ENCODE data around the gene FSIP1. TPM values are rescaled to one million over a fixed set of nuclear protein-coding genes. Genes with fewer than 3 reads are reported as not detected.

FSIP1 gene
- polyA plus RNA-seq, 3 donors, result 0.10 to 0.48 (median 0.21) TPM

DNA sequence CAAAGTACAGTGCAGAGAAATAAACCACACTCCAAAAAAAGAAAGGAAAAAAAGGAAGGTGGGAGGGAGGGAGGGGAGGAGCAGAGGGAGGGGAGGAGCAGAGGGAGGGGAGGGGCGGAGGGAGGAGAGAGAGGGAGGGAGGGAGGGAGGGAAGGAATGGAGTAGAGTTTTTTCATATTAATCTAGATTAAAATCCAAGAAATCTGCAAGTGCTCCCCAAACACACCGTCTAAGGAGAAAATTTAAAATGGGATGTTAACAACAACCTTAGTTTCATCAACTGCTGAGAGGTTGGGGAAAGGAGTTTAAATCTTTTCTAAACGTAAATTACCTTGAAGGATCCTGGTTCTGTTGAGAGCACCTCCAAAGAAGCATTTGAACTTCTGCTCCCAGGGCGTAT is 6.6 kb downstream of the FSIP1 start:
- Histone ChIP-seq H3K27me3 (ENCODE audit: control insufficient read depth in 2 of 2, insufficient read depth in 2 of 2, low read length in 2 of 2) (no peaks in the 10 kb centered on the region), H4K20me1 (ENCODE audit: insufficient read depth, low read length) (no peaks in the 10 kb centered on the region), H2AFZ (ENCODE audit: insufficient read depth, low read depth, low read length, poor library complexity, severe bottlenecking) (no peak overlapping the region), H3K4me3 (replicated peaks in 1 of 3; ENCODE audit: low read depth in 2 of 3, low read length in 3 of 3) (peak overlapping the region in 1 of 3 experiments; percentile 26), H3K27ac (ENCODE audit: low read depth in 1 of 2, low read length in 2 of 2) (no peak overlapping the region), H3K79me2 (ENCODE audit: insufficient read depth, low read length) (no peaks in the 10 kb centered on the region), H3K4me2 (replicated peaks; ENCODE audit: extremely low read depth, low read length, poor library complexity, severe bottlenecking) (peak overlapping the region; percentile 30), H3K36me3 (replicated peaks in 1 of 2; ENCODE audit: control insufficient read depth in 1 of 2, insufficient read depth in 2 of 2, low read length in 2 of 2) (no peaks in the 10 kb centered on the region), H3K9ac (ENCODE audit: insufficient read depth, low read length, poor library complexity, severe bottlenecking) (no peak overlapping the region), H3K9me3 (replicated peaks in 1 of 2; ENCODE audit: control insufficient read depth in 1 of 2, insufficient read depth in 1 of 2, low read length in 2 of 2) (peaks cover 0 to 3% of the 10 kb centered on the region in 2 donors), H3K4me1 (ENCODE audit: control insufficient read depth in 1 of 2, insufficient read depth in 2 of 2, low read length in 2 of 2) (peaks cover 6 to 14% of the 10 kb centered on the region in 2 donors)
- no peak overlapping the region for H3K27ac Mint-ChIP-seq
- H3K9me3 Mint-ChIP-seq, result peaks cover 1 to 4% (median 2%) of the 10 kb centered on the region in 7 donors
- H3K4me3 Mint-ChIP-seq, result no peak overlapping the region
- WGBS (ENCODE audit: insufficient coverage), result no CpG with 5 or more reads among the region's 4 CpGs
- DNase-seq, result no peak
- TF ChIP-seq, protein P1, sequence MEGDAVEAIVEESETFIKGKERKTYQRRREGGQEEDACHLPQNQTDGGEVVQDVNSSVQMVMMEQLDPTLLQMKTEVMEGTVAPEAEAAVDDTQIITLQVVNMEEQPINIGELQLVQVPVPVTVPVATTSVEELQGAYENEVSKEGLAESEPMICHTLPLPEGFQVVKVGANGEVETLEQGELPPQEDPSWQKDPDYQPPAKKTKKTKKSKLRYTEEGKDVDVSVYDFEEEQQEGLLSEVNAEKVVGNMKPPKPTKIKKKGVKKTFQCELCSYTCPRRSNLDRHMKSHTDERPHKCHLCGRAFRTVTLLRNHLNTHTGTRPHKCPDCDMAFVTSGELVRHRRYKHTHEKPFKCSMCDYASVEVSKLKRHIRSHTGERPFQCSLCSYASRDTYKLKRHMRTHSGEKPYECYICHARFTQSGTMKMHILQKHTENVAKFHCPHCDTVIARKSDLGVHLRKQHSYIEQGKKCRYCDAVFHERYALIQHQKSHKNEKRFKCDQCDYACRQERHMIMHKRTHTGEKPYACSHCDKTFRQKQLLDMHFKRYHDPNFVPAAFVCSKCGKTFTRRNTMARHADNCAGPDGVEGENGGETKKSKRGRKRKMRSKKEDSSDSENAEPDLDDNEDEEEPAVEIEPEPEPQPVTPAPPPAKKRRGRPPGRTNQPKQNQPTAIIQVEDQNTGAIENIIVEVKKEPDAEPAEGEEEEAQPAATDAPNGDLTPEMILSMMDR (IDR thresholded peaks at IDR 0.05), result no peak
- H3K4me1 Mint-ChIP-seq, result peaks cover 21% of the 10 kb centered on the region
- H3K36me3 Mint-ChIP-seq, result no peaks in the 10 kb centered on the region
- peaks cover 0 to 3% (median 0%) of the 10 kb centered on the region in 3 donors for H3K27me3 Mint-ChIP-seq (ENCODE audit: low read depth in 3 of 3)
- intact Hi-C loops (cut with micrococcal nuclease), result no loop called here

DNA sequence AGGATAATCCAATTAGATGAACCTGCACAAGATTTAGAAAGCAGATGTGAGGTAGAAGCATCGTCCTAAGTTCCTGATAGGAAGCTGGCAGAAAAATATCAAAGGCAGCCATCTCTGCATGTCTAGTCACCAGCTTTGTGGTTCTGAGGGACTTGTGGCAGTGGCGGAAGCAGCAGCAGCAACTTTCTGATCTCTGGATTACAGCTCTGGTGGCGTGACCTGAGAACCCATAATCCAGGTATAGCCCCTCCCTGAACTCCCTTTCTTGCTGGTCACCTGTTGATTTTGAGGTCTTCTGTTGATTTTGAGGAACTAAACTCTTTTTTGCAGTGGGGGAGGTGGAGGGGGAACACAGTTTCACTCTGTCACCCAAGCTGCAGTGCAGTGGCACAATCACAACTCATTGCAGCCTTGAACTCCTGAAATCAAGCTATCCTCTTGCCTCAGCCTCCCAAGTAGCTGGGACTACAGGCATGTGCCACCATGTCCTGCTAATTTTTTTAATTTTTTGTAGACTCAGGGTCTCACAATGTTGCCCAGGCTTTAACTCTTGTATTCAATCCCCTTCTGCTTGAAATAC is 7.9 kb downstream of the FSIP1 start:
- H4K20me1 ChIP-seq (ENCODE audit: insufficient read depth, low read length), result no peaks in the 10 kb centered on the region
- peak overlapping the region; percentile 12 for H3K4me2 ChIP-seq (replicated peaks; ENCODE audit: extremely low read depth, low read length, poor library complexity, severe bottlenecking)
- Mint-ChIP-seq H3K4me1 (peaks cover 21% of the 10 kb centered on the region), H3K9me3 (peaks cover 0 to 4% (median 2%) of the 10 kb centered on the region in 7 donors), H3K36me3 (no peaks in the 10 kb centered on the region), H3K4me3 (peak overlapping the region; percentile 31 to 64), H3K27ac (peak overlapping the region in 2 of 7 donors; percentile 1 to 54), H3K27me3 (ENCODE audit: low read depth in 3 of 3) (peaks cover 0 to 3% (median 0%) of the 10 kb centered on the region in 3 donors)
- H3K9me3 ChIP-seq (replicated peaks in 1 of 2; ENCODE audit: control insufficient read depth in 1 of 2, insufficient read depth in 1 of 2, low read length in 2 of 2), result peaks cover 0 to 3% of the 10 kb centered on the region in 2 donors
- H2AFZ ChIP-seq (ENCODE audit: insufficient read depth, low read depth, low read length, poor library complexity, severe bottlenecking), result peak overlapping the region; percentile 56
- no peak overlapping the region for H3K4me3 ChIP-seq (replicated peaks in 1 of 3; ENCODE audit: low read depth in 2 of 3, low read length in 3 of 3)
- WGBS (ENCODE audit: insufficient coverage), result 20% methylated on average over 2 of the region's 3 CpGs
- peaks cover 6 to 14% of the 10 kb centered on the region in 2 donors for H3K4me1 ChIP-seq (ENCODE audit: control insufficient read depth in 1 of 2, insufficient read depth in 2 of 2, low read length in 2 of 2)
- H3K27ac ChIP-seq (ENCODE audit: low read depth in 1 of 2, low read length in 2 of 2), result no peak overlapping the region
- TF ChIP-seq, protein P1 (IDR thresholded peaks at IDR 0.05), result no peak
- H3K27me3 ChIP-seq (ENCODE audit: control insufficient read depth in 2 of 2, insufficient read depth in 2 of 2, low read length in 2 of 2), result no peaks in the 10 kb centered on the region
- H3K9ac ChIP-seq (ENCODE audit: insufficient read depth, low read length, poor library complexity, severe bottlenecking), result no peak overlapping the region
- DNase-seq, result peak in 1 of 3 donors; percentile 6
- H3K36me3 ChIP-seq (replicated peaks in 1 of 2; ENCODE audit: control insufficient read depth in 1 of 2, insufficient read depth in 2 of 2, low read length in 2 of 2), result no peaks in the 10 kb centered on the region
- intact Hi-C loops (cut with micrococcal nuclease), result no loop called here
- H3K79me2 ChIP-seq (ENCODE audit: insufficient read depth, low read length), result no peaks in the 10 kb centered on the region

Measured in CD14-positive monocyte (primary cell).